ENCODE measurements around the gene TOB2.

GRCh38 chr22:41471568-41471967 is 25.0 kb upstream of the TOB2 start:
- TF ChIP-seq CTCF (conservative IDR thresholded peaks at IDR 0.05) (no peak), ZFX (IDR thresholded peaks at IDR 0.05) (no peak)

All from C4-2B (cell line).